HTR-8/SVneo (cell line): ENCODE measurements around the gene NGEF.
"Not testable (repeated sequence)": the region's sequence is repeated elsewhere in the genome, so short reads cannot be mapped to it uniquely, and the experiment has no call there.

Experiments
- DNase-seq: peaks from one replicate; pipeline ENCODE4 v3.0.0; 2011; ENCODE audit warnings: low spot score, mixed read lengths; ENCODE audit not compliant: insufficient read length
- FAIRE-seq: peaks from 2 replicates; lab custom pipeline; 2011; peaks lifted over from hg19 to GRCh38; lab: Jason Lieb, UNC

The NGEF gene

GRCh38 chr2:232911712-232912277 is 101.3 kb downstream of the NGEF start:
- FAIRE-seq (no peak), DNase-seq (no peak)

- FAIRE-seq (no peak), DNase-seq (no peak)
These were observed 102.7 kb downstream of the NGEF start for GRCh38 chr2:232910376-232910775.

DNA sequence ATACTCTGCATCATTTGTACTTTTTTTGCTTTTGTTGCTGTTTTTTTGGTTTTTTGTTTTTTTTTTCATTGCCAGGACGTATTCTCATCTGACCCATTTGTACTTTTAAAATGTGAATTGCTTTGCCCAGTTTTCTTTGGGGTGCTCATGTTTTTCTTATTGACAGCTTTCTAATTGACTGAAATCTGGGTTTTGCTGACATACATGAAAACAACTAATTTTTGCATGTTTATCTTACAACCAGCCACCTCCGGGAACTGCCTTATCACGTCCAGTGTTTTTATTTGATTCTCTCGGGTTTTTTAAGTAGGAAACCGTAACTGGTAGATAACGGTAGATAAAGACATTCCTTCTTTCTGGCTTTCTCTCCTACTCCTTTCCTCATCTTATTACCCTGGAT is 104.4 kb downstream of the NGEF start:
- FAIRE-seq (no peak), DNase-seq (no peak)

- not testable (repeated sequence) for DNase-seq, FAIRE-seq
These were observed 105.4 kb downstream of the NGEF start for GRCh38 chr2:232907718-232908085.

- not testable (repeated sequence) for FAIRE-seq, DNase-seq
These were observed 106.0 kb downstream of the NGEF start for GRCh38 chr2:232906867-232907717.

- DNase-seq: no peak
- no peak for FAIRE-seq
These were observed 109.1 kb downstream of the NGEF start for GRCh38 chr2:232903989-232904388.

- DNase-seq (peak; percentile 96), FAIRE-seq (peak; percentile 91)
These were observed 111.1 kb downstream of the NGEF start for GRCh38 chr2:232901736-232902578.

- DNase-seq: no peak
- FAIRE-seq: no peak
These were observed 112.0 kb downstream of the NGEF start for GRCh38 chr2:232900811-232901735.

- no peak for DNase-seq
- FAIRE-seq: peak; percentile 88
These were observed 114.2 kb downstream of the NGEF start for GRCh38 chr2:232898592-232899543.

- FAIRE-seq (peak; percentile 13), DNase-seq (no peak)
These were observed 115.3 kb downstream of the NGEF start for GRCh38 chr2:232897598-232898408.

DNA sequence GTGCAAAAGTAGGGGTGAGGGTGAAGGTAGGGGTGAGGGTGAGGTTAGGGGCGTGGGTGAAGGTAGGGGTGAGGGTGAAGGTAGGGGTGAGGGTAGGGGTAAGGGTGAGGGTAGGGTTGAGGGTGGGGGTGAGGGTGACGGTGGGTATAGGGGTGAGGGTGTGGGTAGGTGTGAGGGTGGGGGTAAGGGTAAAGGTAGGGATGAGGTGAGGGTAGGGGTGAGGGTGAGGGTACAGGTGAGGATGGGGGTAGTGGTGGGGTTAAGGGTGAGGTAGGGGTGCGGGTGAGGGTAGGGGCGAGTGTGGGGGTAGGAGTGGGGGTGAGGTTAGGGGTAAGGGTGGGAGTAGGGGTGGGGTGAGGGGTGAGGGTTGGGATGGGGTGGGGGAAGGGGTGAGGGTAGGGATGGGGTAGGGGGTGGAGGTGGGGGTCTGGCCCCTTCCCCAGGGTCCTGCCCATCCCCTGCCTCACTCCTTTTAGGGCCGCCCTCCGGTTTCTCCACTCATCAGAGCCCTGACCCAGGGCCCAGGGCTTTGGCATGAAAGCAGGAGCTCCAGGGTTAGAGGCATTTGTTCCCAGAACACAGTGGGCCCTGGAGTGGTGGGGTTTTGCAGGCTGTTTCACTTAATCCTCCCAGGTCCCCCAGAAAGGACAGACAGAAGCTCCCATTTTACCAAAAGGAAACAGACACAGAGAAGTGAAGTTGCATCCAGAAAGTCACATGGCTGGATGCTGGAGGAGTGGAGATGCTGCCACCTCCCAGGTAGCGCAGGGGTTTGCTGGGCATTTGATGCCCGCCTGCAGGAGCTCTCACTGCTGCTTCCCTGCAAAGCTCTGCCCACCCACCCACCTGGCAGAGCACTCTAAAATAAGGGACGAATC is 116.1 kb downstream of the NGEF start:
- no peak for FAIRE-seq
- DNase-seq: no peak

- no peak for DNase-seq
- no peak for FAIRE-seq
These were observed 116.9 kb downstream of the NGEF start for GRCh38 chr2:232896111-232896510.

DNA sequence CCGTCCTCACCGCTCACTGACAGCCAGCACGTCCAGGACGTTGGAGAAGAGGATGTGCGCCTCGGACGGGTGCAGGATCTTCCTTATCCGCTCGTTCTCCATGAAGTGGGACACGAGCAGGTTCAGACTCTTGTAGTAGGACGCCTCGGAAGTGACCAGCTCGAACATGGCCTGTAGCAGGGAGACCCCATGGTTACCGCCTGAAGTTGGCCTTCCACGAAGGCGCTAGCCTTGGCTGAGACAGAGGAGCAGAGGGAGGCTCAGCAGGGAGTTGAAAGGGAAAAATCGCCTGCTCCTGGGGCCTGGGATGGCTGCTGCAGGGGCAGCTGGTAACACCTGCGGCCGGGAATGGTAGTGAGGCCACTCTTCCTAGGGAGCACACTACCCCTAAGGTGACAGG is 118.3 kb downstream of the NGEF start:
- FAIRE-seq: no peak

DNA sequence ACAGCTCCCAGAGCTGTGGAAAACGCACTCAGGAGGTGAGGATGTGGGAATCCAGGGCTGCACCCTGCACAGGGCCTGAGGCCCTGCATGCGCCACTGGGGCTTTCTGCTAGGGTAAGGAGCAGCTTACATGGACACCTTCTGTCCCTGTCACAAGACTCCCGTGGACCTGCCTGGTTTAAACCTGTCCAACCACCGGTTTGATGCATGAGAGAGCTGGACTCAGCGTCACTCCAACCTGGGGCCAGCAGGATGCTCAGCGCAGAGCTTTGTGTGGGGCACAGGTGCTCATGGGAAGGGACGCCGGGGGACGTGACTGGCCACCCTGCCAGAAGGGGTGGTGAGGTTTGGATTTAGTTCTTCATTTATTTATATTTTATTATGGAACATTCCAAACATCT is 118.8 kb downstream of the NGEF start:
- no peak for FAIRE-seq
- no peak for DNase-seq

More for the DNA sequence above, 118.3 kb downstream of the NGEF start:
- no peak for DNase-seq

GRCh38 chr2:232893834-232894233 is 119.2 kb downstream of the NGEF start:
- no peak for DNase-seq
- FAIRE-seq: no peak

DNA sequence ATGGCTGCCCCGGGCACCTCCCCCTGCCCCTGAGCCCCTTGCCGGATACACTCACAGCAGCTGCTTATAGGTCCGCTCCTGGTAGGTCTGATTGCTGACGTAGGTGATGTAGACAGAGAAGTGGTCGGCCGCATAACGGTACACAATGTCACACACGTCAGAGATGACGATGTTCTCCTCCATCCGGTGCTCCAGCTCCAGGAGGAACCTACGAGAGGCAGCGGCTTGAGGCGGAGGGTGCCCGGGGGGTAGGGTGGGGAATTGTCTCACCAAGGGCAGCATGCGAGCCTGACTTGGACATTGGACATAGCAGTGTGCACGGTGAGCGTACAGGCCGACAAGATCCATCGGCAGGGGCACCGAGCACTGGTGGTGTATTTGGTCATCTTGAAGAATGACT is 120.2 kb downstream of the NGEF start:
- DNase-seq: no peak
- no peak for FAIRE-seq

- DNase-seq (no peak), FAIRE-seq (no peak)
These were observed 120.8 kb downstream of the NGEF start for GRCh38 chr2:232892221-232892620.
